HUES6 (cell line): ENCODE results near the gene CHAC1.

Experiments used
- H3K27ac ChIP-seq: 2 replicates; pipeline ENCODE4 v1.7.0; 2013; ENCODE audit warnings: low read depth, mild to moderate bottlenecking, low read length, inconsistent platforms
- H3K27me3 ChIP-seq: 2 replicates; pipeline ENCODE4 v1.6.1; 2013; ENCODE audit warnings: low read length; ENCODE audit not compliant: control insufficient read depth, insufficient read depth
- H3K36me3 ChIP-seq: 2 replicates; pipeline ENCODE4 v1.6.1; 2013; ENCODE audit warnings: low read length; ENCODE audit not compliant: control insufficient read depth, insufficient read depth
- H3K4me1 ChIP-seq: 2 replicates; pipeline ENCODE4 v1.6.1; 2013; ENCODE audit warnings: low read length; ENCODE audit not compliant: control insufficient read depth, insufficient read depth
- H3K4me3 ChIP-seq: 2 replicates; pipeline ENCODE4 v1.5.1; 2013; ENCODE audit warnings: low read depth, low read length
- H3K9ac ChIP-seq: one replicate; pipeline ENCODE4 v1.6.1; 2013; ENCODE audit warnings: mild to moderate bottlenecking, low read length
- H3K9me3 ChIP-seq: 2 replicates; pipeline ENCODE4 v1.6.1; 2013; ENCODE audit warnings: low read depth, low read length; ENCODE audit not compliant: control insufficient read depth, insufficient read depth

The CHAC1 gene

GRCh38 chr15:40981186-40981585 lies 27.9 kb downstream of the CHAC1 start:
- H3K9me3 ChIP-seq = no peaks in the 10 kb centered on the region
- no peak overlapping the region for H3K4me3 ChIP-seq
- no peak overlapping the region for H3K27ac ChIP-seq
- H3K27me3 ChIP-seq = no peaks in the 10 kb centered on the region
- H3K9ac ChIP-seq = no peak overlapping the region
- peaks cover 97% of the 10 kb centered on the region for H3K36me3 ChIP-seq
- no peaks in the 10 kb centered on the region for H3K4me1 ChIP-seq

- H3K9ac ChIP-seq = no peak overlapping the region
Observed at GRCh38 chr15:40982855-40983254, 29.6 kb downstream of the CHAC1 start.

GRCh38 chr15:40984406-40984805 lies 31.1 kb downstream of the CHAC1 start:
- no peaks in the 10 kb centered on the region for H3K9me3 ChIP-seq
- peaks cover 96% of the 10 kb centered on the region for H3K36me3 ChIP-seq
- H3K27ac ChIP-seq = no peak overlapping the region

More at GRCh38 chr15:40982855-40983254, 29.6 kb downstream of the CHAC1 start:
- H3K27me3 ChIP-seq = no peaks in the 10 kb centered on the region
- no peak overlapping the region for H3K4me3 ChIP-seq
- H3K27ac ChIP-seq = no peak overlapping the region
- H3K4me1 ChIP-seq = no peaks in the 10 kb centered on the region
- H3K36me3 ChIP-seq = peaks cover 100% of the 10 kb centered on the region
- H3K9me3 ChIP-seq = no peaks in the 10 kb centered on the region

GRCh38 chr15:40984964-40985363 lies 31.7 kb downstream of the CHAC1 start:
- Histone ChIP-seq H3K4me3 (no peak overlapping the region), H3K27ac (no peak overlapping the region), H3K36me3 (peaks cover 91% of the 10 kb centered on the region), H3K9me3 (no peaks in the 10 kb centered on the region), H3K27me3 (no peaks in the 10 kb centered on the region), H3K9ac (no peak overlapping the region), H3K4me1 (no peaks in the 10 kb centered on the region)

More at GRCh38 chr15:40984406-40984805, 31.1 kb downstream of the CHAC1 start:
- Histone ChIP-seq H3K4me3 (no peak overlapping the region), H3K4me1 (no peaks in the 10 kb centered on the region), H3K27me3 (no peaks in the 10 kb centered on the region), H3K9ac (no peak overlapping the region)

GRCh38 chr15:40985541-40986330 lies 32.5 kb downstream of the CHAC1 start:
- peaks cover 89% of the 10 kb centered on the region for H3K36me3 ChIP-seq
- no peaks in the 10 kb centered on the region for H3K4me1 ChIP-seq
- H3K27ac ChIP-seq = no peak overlapping the region
- H3K9me3 ChIP-seq = no peaks in the 10 kb centered on the region
- no peaks in the 10 kb centered on the region for H3K27me3 ChIP-seq
- H3K9ac ChIP-seq = no peak overlapping the region
- H3K4me3 ChIP-seq = no peak overlapping the region

GRCh38 chr15:40986820-40987219 lies 33.5 kb downstream of the CHAC1 start:
- peaks cover 88% of the 10 kb centered on the region for H3K36me3 ChIP-seq
- no peak overlapping the region for H3K27ac ChIP-seq
- H3K9ac ChIP-seq = no peak overlapping the region
- H3K27me3 ChIP-seq = no peaks in the 10 kb centered on the region
- no peaks in the 10 kb centered on the region for H3K9me3 ChIP-seq
- H3K4me1 ChIP-seq = no peaks in the 10 kb centered on the region
- no peak overlapping the region for H3K4me3 ChIP-seq

GRCh38 chr15:40988156-40988555 lies 34.9 kb downstream of the CHAC1 start:
- Histone ChIP-seq H3K9ac (no peak overlapping the region), H3K36me3 (peaks cover 82% of the 10 kb centered on the region), H3K4me3 (no peak overlapping the region), H3K27ac (no peak overlapping the region), H3K9me3 (no peaks in the 10 kb centered on the region), H3K4me1 (no peaks in the 10 kb centered on the region), H3K27me3 (no peaks in the 10 kb centered on the region)

GRCh38 chr15:40990080-40990479 lies 36.8 kb downstream of the CHAC1 start:
- Histone ChIP-seq H3K36me3 (peaks cover 74% of the 10 kb centered on the region), H3K9me3 (no peaks in the 10 kb centered on the region), H3K4me1 (no peaks in the 10 kb centered on the region), H3K4me3 (no peak overlapping the region), H3K27me3 (no peaks in the 10 kb centered on the region), H3K27ac (no peak overlapping the region), H3K9ac (no peak overlapping the region)

GRCh38 chr15:40990789-40991188 lies 37.5 kb downstream of the CHAC1 start:
- H3K27me3 ChIP-seq = no peaks in the 10 kb centered on the region
- H3K4me3 ChIP-seq = no peak overlapping the region
- H3K36me3 ChIP-seq = peaks cover 74% of the 10 kb centered on the region
- no peak overlapping the region for H3K27ac ChIP-seq
- no peaks in the 10 kb centered on the region for H3K9me3 ChIP-seq
- no peak overlapping the region for H3K9ac ChIP-seq
- no peaks in the 10 kb centered on the region for H3K4me1 ChIP-seq

- Histone ChIP-seq H3K4me3 (no peak overlapping the region), H3K27ac (no peak overlapping the region), H3K4me1 (no peaks in the 10 kb centered on the region), H3K36me3 (peaks cover 73% of the 10 kb centered on the region), H3K27me3 (no peaks in the 10 kb centered on the region), H3K9me3 (no peaks in the 10 kb centered on the region), H3K9ac (no peak overlapping the region)
Observed at GRCh38 chr15:40991355-40991754, 38.1 kb downstream of the CHAC1 start.

- no peak overlapping the region for H3K9ac ChIP-seq
- H3K36me3 ChIP-seq = peaks cover 73% of the 10 kb centered on the region
- H3K27ac ChIP-seq = no peak overlapping the region
- no peaks in the 10 kb centered on the region for H3K4me1 ChIP-seq
- no peaks in the 10 kb centered on the region for H3K27me3 ChIP-seq
- no peaks in the 10 kb centered on the region for H3K9me3 ChIP-seq
- H3K4me3 ChIP-seq = no peak overlapping the region
Observed at GRCh38 chr15:40992241-40992741, 39.0 kb downstream of the CHAC1 start.
